Left forelimb (tissue), 1 donor: ENCODE results near the gene CCND2.
A peak's percentile ranks its signal among the peaks of the same experiment; 100 is the strongest.

Experiments used
- DNase-seq: peaks from one replicate; pipeline ENCODE4 v3.0.0-alpha.2; 2018; ENCODE audit warnings: low spot score

CCND2 gene

GRCh38 chr12:4276524-4277204 lies 3.1 kb downstream of the CCND2 start:
- DNase-seq: peak; percentile 91

GRCh38 chr12:4277205-4277543 lies 3.6 kb downstream of the CCND2 start:
- no peak for DNase-seq

- DNase-seq: peak; percentile 61
Measured at GRCh38 chr12:4277857-4278256, 4.3 kb downstream of the CCND2 start.

GRCh38 chr12:4278329-4279197 lies 5.0 kb downstream of the CCND2 start:
- DNase-seq: no peak

GRCh38 chr12:4279198-4279690 lies 5.7 kb downstream of the CCND2 start:
- no peak for DNase-seq

GRCh38 chr12:4280351-4281163 lies 7.0 kb downstream of the CCND2 start:
- peak; percentile 64 for DNase-seq

GRCh38 chr12:4281173-4281654 lies 7.7 kb downstream of the CCND2 start:
- DNase-seq: no peak

- DNase-seq: no peak
Measured at GRCh38 chr12:4282103-4282891, 8.7 kb downstream of the CCND2 start.

GRCh38 chr12:4282892-4283511 lies 9.4 kb downstream of the CCND2 start:
- no peak for DNase-seq

- DNase-seq: no peak
Measured at GRCh38 chr12:4283512-4284255, 10.1 kb downstream of the CCND2 start.

GRCh38 chr12:4284306-4284705 lies 10.7 kb downstream of the CCND2 start:
- no peak for DNase-seq

GRCh38 chr12:4285070-4285469 lies 11.5 kb downstream of the CCND2 start:
- DNase-seq: no peak

GRCh38 chr12:4286228-4286627 lies 12.7 kb downstream of the CCND2 start:
- no peak for DNase-seq

GRCh38 chr12:4286771-4287317 lies 13.3 kb downstream of the CCND2 start:
- no peak for DNase-seq

- peak; percentile 63 for DNase-seq
Measured at GRCh38 chr12:4287325-4288211, 14.0 kb downstream of the CCND2 start.

GRCh38 chr12:4288296-4289131 lies 15.0 kb downstream of the CCND2 start:
- DNase-seq: peak; percentile 59

- no peak for DNase-seq
Measured at GRCh38 chr12:4289231-4289878, 15.8 kb downstream of the CCND2 start.
